Smooth muscle cell (in vitro differentiated cells): Measurements from ENCODE around the gene ASB16. TPM values are rescaled to one million over a fixed set of nuclear protein-coding genes. Genes with fewer than 3 reads are reported as not detected.

ENCODE experiments used
- DNase-seq: peaks from one replicate; lab custom pipeline; 2025; ENCODE audit not compliant: unreplicated experiment; lab: John Stamatoyannopoulos, UW
- H2AFZ ChIP-seq: fragments of 200-600 bp; sonication (generic); 2 replicates; pipeline ENCODE4 v1.6.0; 2016; ENCODE audit warnings: antibody characterized with exemption, low read depth, mild to moderate bottlenecking
- H3F3A ChIP-seq: fragments of 200-600 bp; sonication (generic); 2 replicates; pipeline ENCODE4 v1.6.0; 2017; ENCODE audit warnings: antibody characterized with exemption, low read depth
- H3K27ac ChIP-seq: fragments of 200-600 bp; sonication (generic); 2 replicates; pipeline ENCODE4 v1.5.1; 2016; ENCODE audit warnings: low read depth, mild to moderate bottlenecking
- H3K27me3 ChIP-seq: fragments of 200-600 bp; sonication (generic); 2 replicates; pipeline ENCODE4 v1.6.1; 2016; ENCODE audit warnings: low read depth, mild to moderate bottlenecking
- H3K36me3 ChIP-seq: fragments of 200-600 bp; sonication (generic); 2 replicates; pipeline ENCODE4 v1.5.1; 2016; ENCODE audit warnings: low read depth
- H3K4me1 ChIP-seq: fragments of 200-600 bp; sonication (generic); 2 replicates; pipeline ENCODE4 v1.5.1; 2016; ENCODE audit warnings: low read depth
- H3K4me2 ChIP-seq: fragments of 200-600 bp; sonication (generic); 2 replicates; pipeline ENCODE4 v1.6.0; 2016; ENCODE audit warnings: mild to moderate bottlenecking
- H3K4me3 ChIP-seq: fragments of 200-600 bp; sonication (generic); 2 replicates; pipeline ENCODE4 v1.5.1; 2016; ENCODE audit warnings: mild to moderate bottlenecking
- H3K79me2 ChIP-seq: fragments of 200-600 bp; sonication (generic); 2 replicates; pipeline ENCODE4 v1.6.0; 2016; ENCODE audit warnings: low read depth, mild to moderate bottlenecking
- H3K9ac ChIP-seq: fragments of 200-600 bp; sonication (generic); 2 replicates; pipeline ENCODE4 v1.6.0; 2016; ENCODE audit warnings: low read depth
- H3K9me3 ChIP-seq: fragments of 200-600 bp; sonication (generic); replicated peaks from 2 replicates; pipeline ENCODE4 v1.5.1; 2016; ENCODE audit warnings: low read depth
- H4K20me1 ChIP-seq: fragments of 200-600 bp; sonication (generic); 2 replicates; pipeline ENCODE4 v1.6.0; 2016; ENCODE audit warnings: low read depth
- WGBS: methylation state at CpG from one replicate; pipeline ENCODE4 v1.1.7; 2016; ENCODE audit warnings: low lambda C conversion rate; 5-methylcytosine and 5-hydroxymethylcytosine counted together
- polyA plus RNA-seq: library from polyadenylated mRNA; unstranded; fragments of >200 nt; fragmentation: Nextera tagmentation; extraction: Ambion mirVana; gene quantifications from 2 replicates; pipeline ENCODE4 v1.2.1, GENCODE V29; 2016
- total RNA-seq: library from RNA; depleted of rRNA; stranded (reverse); fragments of >200 nt; gene quantifications from 2 replicates; pipeline ENCODE4 v1.2.3, GENCODE V29; 2014
- TF ChIP-seq, protein P1 (sequence below): fragments of 200-600 bp; sonication (generic); IDR thresholded peaks from 2 replicates; pipeline ENCODE4 v1.5.1; 2017; ENCODE audit warnings: borderline replicate concordance, mild to moderate bottlenecking, antibody characterized with exemption; ENCODE audit not compliant: insufficient read depth, poor library complexity, severe bottlenecking

Gene ASB16
- total and polyA plus RNA-seq, 2 experiments from 2014 or later: 0.35 TPM; not detected in 1

GRCh38 chr17:44204441-44204882 is 34.0 kb downstream of the ASB16 start:
- Histone ChIP-seq H3K4me1 (peaks cover 5% of the 10 kb centered on the region), H2AFZ (no peak overlapping the region), H3K27ac (no peak overlapping the region), H3K27me3 (no peaks in the 10 kb centered on the region), H3K79me2 (no peaks in the 10 kb centered on the region), H3K4me3 (no peak overlapping the region), H3K4me2 (no peak overlapping the region), H4K20me1 (peaks cover 8% of the 10 kb centered on the region), H3K9ac (no peak overlapping the region), H3F3A (peaks cover 17% of the 10 kb centered on the region), H3K9me3 (no peaks in the 10 kb centered on the region), H3K36me3 (peaks cover 5% of the 10 kb centered on the region)
- TF ChIP-seq, protein P1, sequence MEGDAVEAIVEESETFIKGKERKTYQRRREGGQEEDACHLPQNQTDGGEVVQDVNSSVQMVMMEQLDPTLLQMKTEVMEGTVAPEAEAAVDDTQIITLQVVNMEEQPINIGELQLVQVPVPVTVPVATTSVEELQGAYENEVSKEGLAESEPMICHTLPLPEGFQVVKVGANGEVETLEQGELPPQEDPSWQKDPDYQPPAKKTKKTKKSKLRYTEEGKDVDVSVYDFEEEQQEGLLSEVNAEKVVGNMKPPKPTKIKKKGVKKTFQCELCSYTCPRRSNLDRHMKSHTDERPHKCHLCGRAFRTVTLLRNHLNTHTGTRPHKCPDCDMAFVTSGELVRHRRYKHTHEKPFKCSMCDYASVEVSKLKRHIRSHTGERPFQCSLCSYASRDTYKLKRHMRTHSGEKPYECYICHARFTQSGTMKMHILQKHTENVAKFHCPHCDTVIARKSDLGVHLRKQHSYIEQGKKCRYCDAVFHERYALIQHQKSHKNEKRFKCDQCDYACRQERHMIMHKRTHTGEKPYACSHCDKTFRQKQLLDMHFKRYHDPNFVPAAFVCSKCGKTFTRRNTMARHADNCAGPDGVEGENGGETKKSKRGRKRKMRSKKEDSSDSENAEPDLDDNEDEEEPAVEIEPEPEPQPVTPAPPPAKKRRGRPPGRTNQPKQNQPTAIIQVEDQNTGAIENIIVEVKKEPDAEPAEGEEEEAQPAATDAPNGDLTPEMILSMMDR: no peak
- DNase-seq: no peak
- 64% methylated on average over 5 of the region's 5 CpGs for WGBS

- WGBS: 88% methylated on average over 13 of the region's 13 CpGs
- Histone ChIP-seq H3K9me3 (no peaks in the 10 kb centered on the region), H3K4me2 (no peak overlapping the region), H3K4me3 (no peak overlapping the region), H4K20me1 (peaks cover 15% of the 10 kb centered on the region), H3K4me1 (peaks cover 4% of the 10 kb centered on the region), H3K9ac (no peak overlapping the region), H3K79me2 (no peaks in the 10 kb centered on the region), H3K27ac (no peak overlapping the region), H3K36me3 (peaks cover 5% of the 10 kb centered on the region), H2AFZ (no peak overlapping the region), H3F3A (peaks cover 17% of the 10 kb centered on the region), H3K27me3 (no peaks in the 10 kb centered on the region)
- TF ChIP-seq, protein P1: peak; percentile 23
- DNase-seq: no peak
Measured at GRCh38 chr17:44205962-44206824, 35.7 kb downstream of the ASB16 start.

DNA sequence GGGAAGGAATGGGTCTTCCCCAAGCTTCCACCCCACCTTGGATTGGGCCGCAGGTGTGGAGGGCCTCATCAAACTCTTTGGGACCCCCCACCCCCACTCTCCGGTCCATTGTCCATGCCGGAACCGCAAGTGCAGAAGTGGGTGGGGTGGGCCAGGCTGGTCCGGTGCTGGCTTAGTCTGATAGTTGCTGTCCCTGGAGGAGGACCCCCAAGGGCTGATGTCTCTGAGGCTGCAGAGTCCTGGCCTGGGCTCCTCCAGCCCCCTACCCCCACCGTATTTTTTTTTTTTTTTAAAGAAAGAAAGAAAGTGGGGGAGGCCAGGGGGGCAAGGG is 36.3 kb downstream of the ASB16 start:
- no peaks in the 10 kb centered on the region for H3K27me3 ChIP-seq
- H3K4me3 ChIP-seq: no peak overlapping the region
- H2AFZ ChIP-seq: no peak overlapping the region
- no peaks in the 10 kb centered on the region for H3K9me3 ChIP-seq
- WGBS: 95% methylated on average over 6 of the region's 6 CpGs
- peaks cover 15% of the 10 kb centered on the region for H4K20me1 ChIP-seq
- H3F3A ChIP-seq: peaks cover 17% of the 10 kb centered on the region
- TF ChIP-seq, protein P1: no peak
- H3K36me3 ChIP-seq: peaks cover 5% of the 10 kb centered on the region
- H3K27ac ChIP-seq: no peak overlapping the region
- H3K4me1 ChIP-seq: peaks cover 4% of the 10 kb centered on the region
- H3K9ac ChIP-seq: no peak overlapping the region
- H3K79me2 ChIP-seq: no peaks in the 10 kb centered on the region
- H3K4me2 ChIP-seq: no peak overlapping the region
- DNase-seq: no peak
